HG02763 (cell line): Measurements from ENCODE around the gene AZIN2.
"Not testable (repeated sequence)": the region's sequence is repeated elsewhere in the genome, so short reads cannot be mapped to it uniquely, and the experiment has no call there.

Experiments
- ATAC-seq: cut with Tn5 transposase; IDR thresholded peaks from one replicate; pipeline ENCODE4 v1.9.1; 2021; ENCODE audit warnings: mild to moderate bottlenecking, moderate library complexity; ENCODE audit not compliant: unreplicated experiment

The AZIN2 gene

DNA sequence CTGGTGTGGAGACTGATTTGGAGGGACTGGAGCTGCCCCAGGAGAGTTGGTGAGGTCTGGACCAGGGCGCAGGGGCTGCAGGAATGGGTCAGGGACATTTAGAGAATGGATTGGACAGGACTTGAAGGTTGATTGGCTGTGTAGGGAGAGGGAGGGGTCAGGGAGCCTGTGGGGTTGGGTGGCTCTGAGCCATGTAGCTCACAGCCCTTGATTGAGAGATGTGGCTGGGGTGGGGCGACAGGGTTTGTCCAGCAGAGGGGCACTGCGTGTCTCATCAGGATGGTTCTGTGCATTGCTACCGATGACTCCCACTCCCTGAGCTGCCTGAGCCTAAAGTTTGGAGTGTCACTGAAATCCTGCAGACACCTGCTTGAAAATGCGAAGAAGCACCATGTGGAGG is 12.1 kb downstream of the AZIN2 start:
- no peak for ATAC-seq

DNA sequence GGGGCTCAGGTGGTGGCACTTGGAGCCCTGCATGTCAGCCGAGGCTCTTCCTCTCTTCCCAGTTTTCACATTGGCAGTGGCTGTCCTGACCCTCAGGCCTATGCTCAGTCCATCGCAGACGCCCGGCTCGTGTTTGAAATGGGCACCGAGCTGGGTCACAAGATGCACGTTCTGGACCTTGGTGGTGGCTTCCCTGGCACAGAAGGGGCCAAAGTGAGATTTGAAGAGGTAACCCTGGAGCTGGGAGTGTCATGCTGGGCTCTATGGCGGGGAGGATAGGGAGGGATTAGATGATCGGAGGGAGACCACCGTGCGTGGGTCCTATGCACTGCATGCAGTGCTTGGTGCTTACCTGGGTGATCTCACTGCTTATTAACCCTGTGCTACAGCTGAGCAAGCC is 13.5 kb downstream of the AZIN2 start:
- no peak for ATAC-seq

DNA sequence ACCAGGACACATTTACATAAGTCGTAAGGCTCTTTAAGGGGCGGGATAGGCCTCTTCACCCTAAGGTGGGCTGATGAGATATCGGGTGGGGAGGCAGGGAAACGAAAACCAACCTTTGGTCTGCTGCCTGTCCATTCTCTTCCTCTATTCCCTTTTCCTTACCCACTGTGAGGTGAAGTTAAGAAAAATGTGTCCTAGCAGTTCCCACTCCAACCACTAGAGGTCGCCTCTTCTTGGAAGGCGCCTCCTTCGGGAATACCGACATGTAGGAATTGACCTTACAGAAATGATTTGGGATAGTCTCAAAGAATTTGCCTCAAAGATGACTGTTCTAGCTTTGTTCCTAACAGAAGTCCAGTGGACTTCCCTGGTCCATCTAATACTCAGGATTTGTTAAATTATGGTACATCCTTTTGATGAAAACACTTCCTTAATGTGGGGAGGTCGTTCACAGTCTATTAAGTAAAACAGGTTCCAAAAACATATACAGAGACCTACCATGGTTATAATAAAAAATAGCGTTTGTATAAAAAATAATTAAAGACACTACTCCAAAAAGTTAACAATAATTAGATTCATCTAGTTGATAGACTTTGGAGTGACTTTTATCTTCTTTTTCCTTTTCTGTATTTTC is 14.1 kb downstream of the AZIN2 start:
- no peak for ATAC-seq

DNA sequence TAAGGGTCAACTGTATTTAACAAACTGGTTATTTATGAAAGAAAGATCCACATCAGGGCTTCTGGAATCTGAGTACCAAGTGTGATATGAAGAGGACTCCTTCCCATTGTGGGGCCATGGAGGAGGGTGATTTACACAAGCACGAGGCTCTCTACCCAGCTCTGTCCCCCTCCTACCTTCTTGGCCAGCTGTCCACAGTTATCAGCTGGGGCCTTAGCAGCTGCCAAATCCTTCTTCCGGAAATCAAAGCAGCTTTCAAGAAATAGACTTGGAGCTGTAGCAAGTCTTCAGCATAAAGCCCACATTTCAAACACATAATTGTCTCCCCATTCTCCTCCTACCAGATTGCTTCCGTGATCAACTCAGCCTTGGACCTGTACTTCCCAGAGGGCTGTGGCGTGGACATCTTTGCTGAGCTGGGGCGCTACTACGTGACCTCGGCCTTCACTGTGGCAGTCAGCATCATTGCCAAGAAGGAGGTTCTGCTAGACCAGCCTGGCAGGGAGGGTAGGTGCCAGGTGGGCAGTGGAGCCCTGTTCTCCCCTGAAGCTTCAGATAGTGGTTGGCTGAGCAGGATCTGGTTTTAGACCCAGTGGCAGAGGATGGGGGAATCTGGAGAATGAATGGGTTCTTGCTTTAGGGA is 15.5 kb downstream of the AZIN2 start:
- ATAC-seq: no peak

DNA sequence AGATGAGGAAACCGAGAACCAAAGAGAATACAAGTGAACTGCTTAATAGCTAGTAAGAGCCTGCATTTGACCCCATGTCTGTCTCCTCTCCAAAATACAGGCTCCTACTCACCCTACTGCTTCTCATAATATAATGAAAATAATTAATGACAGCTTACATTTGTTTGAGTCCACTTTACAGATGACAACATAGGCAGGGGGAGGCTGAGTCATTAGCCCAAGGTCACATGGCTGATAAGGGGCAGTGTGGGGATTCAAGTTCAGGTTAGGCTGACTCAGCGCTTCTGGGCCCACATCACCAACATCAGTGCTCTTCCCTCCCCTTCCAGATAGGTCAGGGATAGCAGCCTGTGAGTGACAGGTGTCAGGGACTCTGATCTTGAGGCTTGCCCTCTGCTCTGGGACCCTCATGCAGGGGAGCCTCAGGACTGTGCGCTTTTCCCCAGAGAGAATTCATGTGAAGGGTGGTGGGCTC is 16.2 kb downstream of the AZIN2 start:
- ATAC-seq: no peak

DNA sequence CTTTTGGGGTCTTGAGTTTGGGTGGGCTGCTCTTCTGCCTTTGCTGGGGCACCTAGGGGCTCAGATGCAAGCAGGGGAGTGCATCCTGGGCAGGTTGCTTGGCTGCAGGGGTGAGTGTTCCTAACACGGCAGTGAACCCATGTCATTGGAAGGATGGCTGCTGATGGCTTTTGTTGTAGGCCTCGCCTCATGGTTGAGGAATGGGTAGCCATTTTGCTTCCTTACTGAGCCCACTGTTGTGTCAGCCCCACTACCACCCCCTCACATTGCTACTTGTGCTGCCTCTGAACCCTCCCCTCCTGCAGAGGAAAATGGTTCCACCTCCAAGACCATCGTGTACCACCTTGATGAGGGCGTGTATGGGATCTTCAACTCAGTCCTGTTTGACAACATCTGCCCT is 16.8 kb downstream of the AZIN2 start:
- ATAC-seq: no peak

DNA sequence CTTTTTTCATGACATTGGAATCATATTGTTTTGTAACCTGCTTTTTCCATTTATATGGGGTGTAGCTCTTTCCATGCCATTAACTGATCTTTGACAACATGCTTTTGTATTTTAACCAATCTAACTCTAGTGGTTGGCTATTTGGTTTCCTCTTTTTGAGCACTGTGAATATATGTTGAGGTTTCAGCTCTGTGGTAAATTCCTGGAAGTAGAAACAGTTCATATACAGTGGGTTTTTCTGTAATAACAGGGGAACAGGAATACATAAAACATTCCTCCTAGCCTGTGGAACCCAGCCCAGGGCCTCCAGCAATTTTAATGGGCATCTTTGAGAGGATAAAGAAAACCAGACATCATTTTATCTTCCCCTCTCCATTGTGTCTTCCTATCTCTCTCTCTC is 17.4 kb downstream of the AZIN2 start:
- no peak for ATAC-seq

DNA sequence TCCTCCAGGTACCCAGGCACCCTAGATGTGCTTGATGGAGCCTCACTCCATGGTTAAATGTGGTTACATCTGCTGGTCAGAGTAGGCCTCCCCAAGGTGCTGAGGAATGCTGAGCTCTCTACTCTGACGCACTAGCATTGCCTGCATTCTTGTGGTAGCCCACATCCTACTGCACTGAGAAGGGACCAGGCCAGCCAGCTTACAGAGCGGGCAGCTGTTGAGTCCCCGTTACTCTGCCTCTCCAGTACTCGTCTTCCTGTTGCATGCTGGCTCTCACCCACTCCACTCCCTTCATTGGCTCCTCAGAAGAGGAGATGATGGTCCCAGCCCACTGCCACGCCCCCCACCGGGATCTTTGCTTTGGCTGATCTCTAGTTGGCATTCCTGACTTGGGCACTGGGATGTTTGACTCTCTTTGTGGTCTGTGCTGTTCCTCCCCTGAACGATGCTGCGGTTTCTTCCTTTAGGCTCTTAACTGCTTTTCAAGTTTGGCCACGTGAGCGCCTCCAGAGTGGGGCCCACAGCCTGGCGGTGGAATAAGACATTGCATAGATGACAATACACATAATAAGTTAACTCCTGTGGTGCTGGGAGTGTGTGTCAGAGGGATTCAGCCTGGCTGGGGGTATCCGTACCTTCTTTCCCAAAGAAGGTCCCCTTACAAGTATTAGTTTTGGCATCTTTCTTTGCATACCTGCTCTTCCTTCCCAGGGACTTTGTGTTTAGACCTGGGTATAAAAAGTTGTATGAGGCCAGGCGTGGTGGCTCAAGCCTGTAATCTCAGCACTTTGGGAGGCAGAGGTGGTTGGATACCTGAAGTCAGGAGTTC is 18.6 kb downstream of the AZIN2 start:
- peak; percentile 56 for ATAC-seq

DNA sequence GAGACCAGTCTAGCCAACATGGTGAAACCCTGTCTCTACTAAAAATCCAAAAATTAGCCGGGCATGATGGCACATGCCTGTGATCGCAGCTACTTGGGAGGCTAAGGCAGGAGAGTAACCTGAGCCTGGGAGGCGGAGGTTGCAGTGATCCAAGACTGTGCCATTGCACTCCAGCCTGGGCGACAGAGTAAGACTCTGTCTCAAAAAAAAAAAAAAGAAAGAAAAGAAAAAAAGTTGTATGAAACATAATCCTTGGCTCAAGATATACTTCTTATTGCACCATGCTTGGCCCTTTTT is 19.1 kb downstream of the AZIN2 start:
- not testable (repeated sequence) for ATAC-seq

DNA sequence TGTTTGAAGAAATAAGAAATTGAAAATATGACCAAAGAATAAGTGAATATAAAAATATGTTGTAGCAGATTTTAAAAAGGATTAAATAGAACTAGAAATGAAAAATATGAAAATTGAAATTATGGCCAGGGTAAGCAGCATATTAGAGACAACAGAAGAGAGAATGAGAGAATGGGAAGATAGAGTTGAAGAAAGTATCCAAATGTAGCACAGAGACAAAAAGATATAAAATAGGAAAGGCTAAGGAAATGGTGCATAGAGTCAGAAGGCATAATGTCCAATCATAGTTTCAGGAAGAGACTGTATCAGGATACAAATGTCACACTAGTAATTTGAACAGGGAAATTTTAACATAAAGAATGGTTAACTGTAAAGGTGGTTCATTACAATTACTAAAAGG is 29.5 kb downstream of the AZIN2 start:
- ATAC-seq: no peak

DNA sequence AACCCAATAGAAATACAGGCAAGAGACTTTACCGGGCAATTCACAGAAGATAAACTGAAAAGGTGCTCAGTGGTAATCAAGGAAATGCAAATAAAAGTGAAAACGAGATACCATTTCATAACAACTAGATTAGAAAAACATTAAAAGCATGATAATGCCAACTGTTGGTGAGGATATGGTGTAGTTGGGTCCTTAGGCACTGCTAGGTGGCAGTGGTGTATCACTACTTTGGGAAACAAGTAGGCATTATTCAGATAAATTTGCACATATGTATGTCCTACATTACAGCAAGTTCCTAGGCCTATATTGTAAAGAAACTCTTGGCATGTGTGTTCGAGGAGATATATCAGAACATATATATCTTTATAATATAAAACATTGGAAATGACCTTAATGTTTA is 31.0 kb downstream of the AZIN2 start:
- ATAC-seq: no peak

DNA sequence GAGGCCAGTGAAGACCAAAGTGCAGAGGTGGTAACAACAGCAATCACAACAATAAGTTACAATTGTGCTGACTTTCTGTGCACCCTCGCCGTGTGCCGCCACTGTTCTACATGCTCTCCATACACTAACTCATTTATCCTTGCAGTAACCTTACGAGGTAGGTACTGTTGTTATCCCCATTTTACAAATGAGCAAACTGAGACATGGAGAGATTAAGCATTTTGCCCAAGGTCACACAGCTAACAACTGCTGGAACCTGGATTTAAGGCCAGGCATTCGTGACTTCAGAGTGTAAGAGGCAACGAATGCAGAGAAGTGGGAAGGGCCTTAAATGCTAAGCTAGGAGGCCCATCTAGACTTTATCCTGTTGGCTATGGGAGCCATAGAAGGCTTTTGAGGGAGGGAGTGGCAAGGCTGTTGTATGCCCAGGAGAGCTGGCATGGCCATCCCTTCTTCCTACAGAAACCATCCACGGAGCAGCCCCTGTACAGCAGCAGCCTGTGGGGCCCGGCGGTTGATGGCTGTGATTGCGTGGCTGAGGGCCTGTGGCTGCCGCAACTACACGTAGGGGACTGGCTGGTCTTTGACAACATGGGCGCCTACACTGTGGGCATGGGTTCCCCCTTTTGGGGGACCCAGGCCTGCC is 36.6 kb downstream of the AZIN2 start:
- ATAC-seq: no peak

DNA sequence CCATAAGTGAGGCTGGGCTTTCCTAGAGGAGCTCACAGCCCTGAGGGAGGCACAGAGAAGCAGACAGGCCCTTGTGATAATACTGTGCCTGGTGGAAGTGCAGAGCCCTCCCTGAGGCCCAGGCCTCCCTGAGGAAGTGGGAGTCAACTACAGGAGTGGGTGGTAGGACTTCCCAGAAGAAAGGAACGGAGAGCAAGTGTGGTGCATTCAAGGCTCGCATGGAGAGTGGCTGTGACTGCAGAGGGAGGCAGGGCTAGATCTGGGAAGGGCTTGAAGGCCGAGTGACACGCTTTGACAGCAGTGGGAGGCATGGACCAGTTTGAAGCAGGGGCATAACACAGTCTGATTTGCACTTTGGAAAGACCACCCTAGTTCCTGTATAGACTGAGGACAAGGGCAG is 37.3 kb downstream of the AZIN2 start:
- ATAC-seq: no peak

DNA sequence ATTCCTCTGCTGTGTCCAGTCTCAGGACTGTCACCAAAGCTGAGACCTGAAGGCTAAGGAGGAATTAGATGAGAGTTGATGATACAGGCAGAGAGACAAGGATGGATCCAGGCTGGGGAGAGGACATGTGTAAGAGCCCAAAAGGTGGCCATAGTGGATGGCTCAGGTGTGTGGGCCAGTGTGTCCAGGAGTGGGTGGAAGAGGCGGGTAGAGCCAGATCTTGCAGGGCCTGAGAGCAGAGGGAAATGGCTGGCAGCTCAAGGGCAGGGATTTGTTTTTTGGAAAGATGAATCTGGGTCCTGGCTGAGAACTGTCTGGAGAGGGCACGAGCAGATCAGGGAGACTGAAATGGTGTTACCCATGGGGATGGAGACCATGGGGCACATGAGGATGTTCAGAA is 38.1 kb downstream of the AZIN2 start:
- no peak for ATAC-seq

DNA sequence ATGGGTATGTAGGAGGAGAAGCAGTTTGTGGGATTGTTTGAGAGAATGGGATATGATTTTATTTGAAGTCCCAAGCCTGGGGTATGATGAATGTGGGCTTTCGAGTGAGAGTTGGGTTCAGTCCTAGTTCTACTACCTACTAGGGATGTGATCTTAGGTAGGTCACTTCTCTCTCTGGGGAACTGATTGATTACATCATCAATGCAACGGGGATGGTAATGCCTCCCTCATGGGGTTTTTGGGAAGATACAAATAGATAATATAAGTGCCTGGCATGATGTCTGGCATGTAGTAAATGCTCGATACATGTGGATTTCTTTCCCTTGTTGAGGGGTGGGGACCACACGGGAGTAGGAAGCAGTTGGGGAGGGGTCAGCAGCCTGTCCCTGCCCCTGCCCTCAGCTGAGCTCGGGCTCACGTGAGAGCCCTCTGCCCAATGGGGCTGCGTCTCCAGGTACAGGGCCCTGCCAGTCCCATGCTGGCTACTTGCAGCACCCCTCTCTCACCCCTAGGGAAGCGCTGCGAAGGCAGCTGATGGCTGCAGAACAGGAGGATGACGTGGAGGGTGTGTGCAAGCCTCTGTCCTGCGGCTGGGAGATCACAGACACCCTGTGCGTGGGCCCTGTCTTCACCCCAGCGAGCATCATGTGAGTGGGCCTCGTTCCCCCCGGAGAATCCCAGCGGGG is 38.7 kb downstream of the AZIN2 start:
- no peak for ATAC-seq

DNA sequence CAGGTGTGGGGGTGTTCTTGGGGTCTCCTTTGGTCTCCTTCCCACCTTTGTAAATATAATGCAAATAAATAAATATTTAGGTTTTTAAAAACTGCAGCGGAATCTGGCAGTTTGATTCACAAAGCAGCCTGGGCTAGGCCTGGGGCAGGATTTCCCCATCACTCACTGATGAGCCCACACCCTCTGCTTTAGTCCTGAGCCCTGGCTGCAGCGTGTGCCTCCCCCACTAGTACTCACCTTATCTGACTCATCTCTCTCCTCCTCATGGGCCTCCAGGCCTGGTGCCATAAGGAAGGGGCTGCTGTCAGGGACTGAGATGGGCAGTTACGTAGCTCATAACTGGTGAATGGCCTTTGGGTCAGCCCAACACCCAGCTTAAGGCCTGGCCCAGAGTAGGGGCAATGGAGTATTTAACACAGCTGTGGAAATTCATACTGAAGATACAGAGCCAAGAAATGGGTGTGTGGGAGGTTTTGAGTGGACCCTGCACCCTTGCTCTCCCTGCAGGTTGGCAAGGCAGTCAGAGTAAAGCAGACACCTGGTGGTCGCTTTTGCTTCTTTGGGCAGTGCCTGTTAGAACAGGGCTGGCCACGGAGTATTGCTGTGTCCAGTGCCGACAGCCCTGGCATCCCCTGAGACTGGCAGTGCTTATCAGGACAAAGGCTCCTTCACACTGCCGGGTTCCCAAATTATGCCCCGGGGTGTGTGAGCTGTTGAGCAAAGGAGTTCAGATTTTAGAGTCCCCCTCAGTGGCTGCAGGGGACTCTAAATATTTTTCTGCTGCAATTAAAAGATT is 39.7 kb downstream of the AZIN2 start:
- ATAC-seq: no peak

DNA sequence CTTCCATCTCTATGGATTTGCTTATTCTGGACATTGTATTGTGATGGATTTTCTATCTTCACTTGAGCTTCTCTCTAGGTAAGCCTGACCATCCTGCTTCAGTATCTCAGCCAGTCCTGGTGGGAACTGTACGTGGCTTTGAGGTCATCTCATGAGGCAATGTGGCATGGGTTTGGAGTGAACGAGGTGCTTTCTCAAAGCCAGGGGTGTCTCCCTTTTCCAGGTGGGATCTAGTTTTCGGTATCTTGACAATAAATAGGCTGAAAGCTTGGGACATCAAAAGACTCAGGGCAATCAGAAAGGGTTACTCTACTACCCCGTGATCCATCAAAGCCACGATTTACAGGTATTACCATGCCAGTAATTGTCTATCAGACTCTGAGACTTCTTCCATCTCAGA is 40.8 kb downstream of the AZIN2 start:
- ATAC-seq: no peak

DNA sequence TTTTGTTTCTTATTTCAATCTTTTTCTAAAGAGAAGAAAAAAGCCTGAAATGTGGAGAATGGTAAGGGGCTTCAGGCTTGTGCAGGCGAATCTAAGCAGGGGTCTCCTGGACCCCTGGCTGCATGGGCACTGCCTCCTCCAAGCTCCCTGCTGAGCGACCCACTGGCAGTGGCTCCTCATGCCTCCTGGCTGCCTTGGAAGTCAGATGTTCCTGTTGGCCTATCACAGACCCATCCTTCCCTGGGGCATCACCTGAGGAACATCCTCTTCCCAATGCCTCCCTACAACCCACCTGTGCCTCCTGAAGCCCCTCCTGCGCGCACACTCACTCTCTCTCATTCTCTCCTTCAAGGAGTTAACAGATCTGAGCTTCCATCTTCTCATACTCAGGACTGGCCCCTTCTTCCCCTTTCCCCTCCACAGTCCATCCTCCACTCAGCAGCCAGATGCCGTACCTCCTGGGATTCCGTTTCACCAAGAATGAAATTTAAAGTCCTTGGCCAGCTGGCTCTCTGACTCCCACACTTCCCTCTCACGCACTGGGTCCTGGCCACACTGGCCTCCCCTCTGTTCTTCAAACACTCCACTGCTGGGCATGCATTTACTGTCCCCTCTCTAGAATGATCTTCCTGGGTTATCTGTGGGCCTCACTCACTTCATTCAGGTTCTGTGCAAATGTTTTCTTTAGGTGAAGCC is 41.7 kb downstream of the AZIN2 start:
- no peak for ATAC-seq

DNA sequence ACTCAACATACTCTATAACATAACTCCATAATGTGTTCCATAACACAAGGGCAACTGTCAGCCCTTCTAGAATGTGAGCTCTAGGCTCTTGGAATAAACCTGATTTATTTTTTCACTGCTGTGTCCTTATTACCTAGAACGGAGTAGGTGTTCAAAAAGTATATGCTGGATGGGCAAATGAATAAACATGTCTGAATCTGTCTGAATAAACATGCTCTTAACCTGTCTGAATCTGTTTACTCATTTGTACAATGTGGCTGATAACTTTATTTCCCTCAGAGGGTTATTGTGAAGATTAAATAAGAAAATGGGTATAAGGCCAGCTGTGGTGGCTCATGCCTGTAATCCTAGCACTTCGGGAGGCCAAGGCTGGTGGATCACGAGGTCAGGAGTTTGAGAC is 42.3 kb downstream of the AZIN2 start:
- ATAC-seq: no peak

DNA sequence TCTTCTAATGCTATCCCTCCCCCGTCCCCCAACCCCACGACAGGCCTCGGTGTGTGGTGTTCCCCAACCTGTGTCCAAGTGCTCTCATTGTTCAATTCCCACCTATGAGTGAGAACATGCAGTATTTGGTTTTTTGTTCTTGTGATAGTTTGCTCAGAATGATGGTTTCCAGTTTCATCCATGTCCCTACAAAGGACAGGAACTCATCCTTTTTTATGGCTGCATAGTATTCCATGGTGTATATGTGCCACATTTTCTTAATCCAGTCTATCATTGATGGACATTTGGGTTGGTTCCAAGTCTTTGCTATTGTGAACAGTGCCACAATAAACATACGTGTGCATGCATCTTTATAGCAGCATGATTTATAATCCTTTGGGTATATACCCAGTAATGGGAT is 43.7 kb downstream of the AZIN2 start:
- not testable (repeated sequence) for ATAC-seq
